H1 (cell line): ENCODE data around the gene PRSS8. TPM values are rescaled to one million over a fixed set of nuclear protein-coding genes. Genes with fewer than 3 reads are reported as not detected.
A peak's percentile ranks its signal among the peaks of the same experiment; 100 is the strongest.

Experiments used
- CTCF ChIA-PET: fragments of 300-600 bp; sonication (Branson Sonifier 250); formaldehyde crosslinking; loops from one replicate; lab custom pipeline; 2021; ENCODE audit not compliant: partially characterized antibody; lab: Charles Lee
- POLR2A ChIA-PET: fragments of 300-600 bp; sonication (Branson Sonifier 250); formaldehyde crosslinking; loops from one replicate; lab custom pipeline; 2021; ENCODE audit warnings: inconsistent platforms; ENCODE audit not compliant: partially characterized antibody; lab: Charles Lee
- DNase-seq, 2 experiments: peaks; one replicate each; pipeline versions ENCODE4 v3.0.0 to v3.0.0-alpha.2; 2010 to 2022; ENCODE audit warnings: low spot score in 2 of 2, low read depth in 1 of 2, mixed read lengths in 1 of 2
- FAIRE-seq: peaks from 2 replicates; lab custom pipeline; 2011; peaks lifted over from hg19 to GRCh38; lab: Jason Lieb, UNC
- H2AFZ ChIP-seq: 2 replicates; pipeline ENCODE4 v1.8.1; 2012; ENCODE audit warnings: low read length, inconsistent platforms
- H2AK5ac ChIP-seq: 2 replicates; pipeline ENCODE4 v1.6.1; 2013; ENCODE audit warnings: low read depth, low read length
- H2BK120ac ChIP-seq: replicated peaks from 2 replicates; pipeline ENCODE3; 2013; ENCODE audit warnings: low read depth, low read length, inconsistent platforms
- H2BK12ac ChIP-seq: 2 replicates; pipeline ENCODE4 v1.6.1; 2013; ENCODE audit warnings: low read depth, low read length
- H2BK15ac ChIP-seq: 2 replicates; pipeline ENCODE4 v1.6.1; 2013; ENCODE audit warnings: low read length
- H2BK20ac ChIP-seq: 2 replicates; pipeline ENCODE4 v1.6.1; 2013; ENCODE audit warnings: low read length
- H2BK5ac ChIP-seq: 2 replicates; pipeline ENCODE4 v1.6.1; 2013; ENCODE audit warnings: low read depth, low read length
- H3K14ac ChIP-seq: 2 replicates; pipeline ENCODE4 v1.6.1; 2013; ENCODE audit warnings: inconsistent platforms; ENCODE audit not compliant: insufficient read length
- H3K18ac ChIP-seq: 2 replicates; pipeline ENCODE4 v1.6.1; 2013; ENCODE audit warnings: low read length; ENCODE audit errors: extremely low read depth
- H3K23ac ChIP-seq: 2 replicates; pipeline ENCODE4 v1.6.1; 2013; ENCODE audit warnings: inconsistent platforms; ENCODE audit not compliant: insufficient read length
- H3K23me2 ChIP-seq: 2 replicates; pipeline ENCODE4 v1.6.1; 2013; ENCODE audit warnings: low read depth, low read length
- H3K27ac ChIP-seq: 2 replicates; pipeline ENCODE4 v1.6.1; 2011; ENCODE audit warnings: low read depth, low read length, inconsistent platforms
- H3K27me3 ChIP-seq, 4 experiments: replicated peaks in 1 of 4; 1 replicate in 1 of 4; 2 replicates in 3 of 4; pipeline versions ENCODE4 v1.6.1 to v1.8.1; 2011 to 2013; ENCODE audit warnings: low read length in 3 of 4, mild to moderate bottlenecking in 3 of 4, inconsistent platforms in 2 of 4, mixed read lengths in 2 of 4, moderate library complexity in 1 of 4; ENCODE audit not compliant: control insufficient read depth in 3 of 4, insufficient read depth in 3 of 4; ENCODE audit errors: extremely low read depth in 1 of 4
- H3K36me3 ChIP-seq, 4 experiments: 2 replicates each; pipeline versions ENCODE4 v1.6.1 to v1.8.1; 2011 to 2013; ENCODE audit warnings: mild to moderate bottlenecking in 4 of 4, low read length in 3 of 4, moderate library complexity in 2 of 4, control low read depth in 1 of 4, inconsistent platforms in 1 of 4; ENCODE audit not compliant: insufficient read depth in 4 of 4, control insufficient read depth in 2 of 4
- H3K4ac ChIP-seq: replicated peaks from 2 replicates; pipeline ENCODE3; 2013; ENCODE audit warnings: low read length, low read depth, mixed read lengths, inconsistent platforms; ENCODE audit not compliant: insufficient read length
- H3K4me1 ChIP-seq, 4 experiments: replicated peaks in 1 of 4; 1 replicate in 1 of 4; 2 replicates in 3 of 4; pipeline versions ENCODE4 v1.6.1 to v1.8.1; 2011 to 2013; ENCODE audit warnings: low read length in 3 of 4, inconsistent platforms in 2 of 4, mixed read lengths in 1 of 4; ENCODE audit not compliant: insufficient read depth in 4 of 4, control insufficient read depth in 3 of 4
- H3K4me2 ChIP-seq, 2 experiments: 2 replicates each; pipeline versions ENCODE4 v1.6.1 to v1.8.1; 2011 to 2013; ENCODE audit warnings: low read depth in 2 of 2, low read length in 2 of 2, control low read depth in 1 of 2, inconsistent platforms in 1 of 2, mild to moderate bottlenecking in 1 of 2; ENCODE audit not compliant: insufficient read depth in 1 of 2
- H3K4me3 ChIP-seq, 4 experiments: fragments of 200-600, 300-600 bp in 1 of 4; sonication (generic), shearing (Covaris generic), sonication (Bioruptor Twin) in 1 of 4; 2 replicates each; pipeline versions ENCODE4 v1.5.1 to v1.8.1; 2011 to 2016; ENCODE audit warnings: low read length in 4 of 4, low read depth in 3 of 4, control low read depth in 2 of 4, inconsistent platforms in 2 of 4, mild to moderate bottlenecking in 2 of 4, mixed read lengths in 1 of 4, moderate library complexity in 1 of 4; ENCODE audit not compliant: insufficient read depth in 2 of 4; ENCODE audit errors: extremely low read depth in 1 of 4
- H3K56ac ChIP-seq: replicated peaks from 2 replicates; pipeline ENCODE3; 2013; ENCODE audit warnings: low read depth, mild to moderate bottlenecking, mixed read lengths, low read length, inconsistent platforms; ENCODE audit not compliant: insufficient read length
- H3K79me1 ChIP-seq: 2 replicates; pipeline ENCODE4 v1.6.1; 2013; ENCODE audit warnings: low read depth, low read length, control low read depth
- H3K79me2 ChIP-seq, 2 experiments: 2 replicates each; pipeline versions ENCODE4 v1.6.1 to v1.8.1; 2012 to 2013; ENCODE audit warnings: low read length in 2 of 2, mild to moderate bottlenecking in 2 of 2, inconsistent platforms in 1 of 2; ENCODE audit not compliant: insufficient read depth in 2 of 2, control insufficient read depth in 1 of 2
- H3K9ac ChIP-seq, 4 experiments: replicated peaks in 1 of 4; 1 replicate in 1 of 4; 2 replicates in 3 of 4; pipeline versions ENCODE4 v1.6.1 to v1.8.1; 2011 to 2013; ENCODE audit warnings: low read depth in 3 of 4, low read length in 3 of 4, control low read depth in 2 of 4, mild to moderate bottlenecking in 2 of 4, moderate library complexity in 2 of 4, inconsistent platforms in 1 of 4; ENCODE audit errors: extremely low read depth in 1 of 4
- H3K9me3 ChIP-seq, 2 experiments: 2 replicates each; pipeline versions ENCODE4 v1.6.1 to v1.8.1; 2012 to 2013; ENCODE audit warnings: mild to moderate bottlenecking in 2 of 2, moderate library complexity in 2 of 2, control low read depth in 1 of 2, inconsistent platforms in 1 of 2, low read depth in 1 of 2, low read length in 1 of 2, mixed read lengths in 1 of 2; ENCODE audit not compliant: insufficient read depth in 2 of 2
- H4K20me1 ChIP-seq, 2 experiments: replicated peaks in 1 of 2; 2 replicates each; pipeline versions ENCODE3 to v1.8.1; 2011 to 2013; ENCODE audit warnings: inconsistent platforms in 2 of 2, low read length in 2 of 2, mild to moderate bottlenecking in 1 of 2; ENCODE audit not compliant: insufficient read depth in 2 of 2, control insufficient read depth in 1 of 2
- H4K5ac ChIP-seq: 2 replicates; pipeline ENCODE4 v1.6.1; 2013; ENCODE audit warnings: low read length, low read depth, mixed read lengths, inconsistent platforms; ENCODE audit not compliant: insufficient read length
- H4K8ac ChIP-seq: 2 replicates; pipeline ENCODE4 v1.8.0; 2013; ENCODE audit warnings: mild to moderate bottlenecking, moderate library complexity, low read length, inconsistent platforms; ENCODE audit not compliant: insufficient read depth; ENCODE audit errors: extremely low read depth
- H4K91ac ChIP-seq: replicated peaks from 2 replicates; pipeline ENCODE3; 2013; ENCODE audit warnings: low read length, mixed read lengths, inconsistent platforms; ENCODE audit not compliant: insufficient read length
- BCL11A ChIP-seq, 2 experiments: IDR thresholded peaks; one replicate each; pipeline ENCODE4 v1.6.1; 2011; ENCODE audit warnings: low read depth in 2 of 2, low read length in 2 of 2, mild to moderate bottlenecking in 2 of 2
- KDM4A ChIP-seq: IDR thresholded peaks from one replicate; pipeline ENCODE4 v1.7.1; 2012; ENCODE audit warnings: low read depth, mild to moderate bottlenecking, moderate library complexity, low read length, inconsistent platforms; ENCODE audit not compliant: severe bottlenecking
- ZNF274 ChIP-seq: IDR thresholded peaks from 2 replicates; pipeline ENCODE4 v1.7.0; 2012; ENCODE audit warnings: low read length, borderline replicate concordance; ENCODE audit errors: extremely low read depth
- WGBS, 2 experiments: shearing (Covaris generic) in 1 of 2; methylation state at CpG; one replicate each; pipeline versions ENCODE4 v1.1.6 to v1.1.7; 2013 to 2015; ENCODE audit warnings: low lambda C conversion rate in 2 of 2, mixed read lengths in 2 of 2, inconsistent platforms in 1 of 2, low coverage in 1 of 2, missing lambda C conversion rate in 1 of 2; ENCODE audit not compliant: insufficient replicate concordance in 2 of 2, insufficient coverage in 1 of 2, insufficient read length in 1 of 2; ENCODE audit errors: extremely low coverage in 1 of 2, missing lambda C conversion rate in 1 of 2; 5-methylcytosine and 5-hydroxymethylcytosine counted together
- polyA plus RNA-seq, 7 experiments: library from polyadenylated mRNA; depleted of rRNA in 3 of 7; stranded (reverse) in 5 of 7; unstranded in 2 of 7; fragments of >200 nt in 5 of 7; fragments of 200-250 nt in 2 of 7; gene quantifications; 1 replicate in 5 of 7; 2 replicates in 1 of 7; 4 replicates in 1 of 7; pipeline versions ENCODE4 v1.2.1 to v1.2.3, GENCODE V29; 2011 to 2013; ENCODE audit warnings: missing spikeins in 2 of 7, mixed read lengths in 2 of 7
- total RNA-seq: library from RNA; stranded (reverse); fragmentation: NEBNext Ultra II Directional; extraction: Animal tissue kit (Norgen Biotek cat#: 25700); gene quantifications from 2 replicates; pipeline ENCODE4 v1.2.1, GENCODE V29; 2021

Gene PRSS8
- total and polyA plus RNA-seq, 2 of the 8 experiments (the other 6 are each of a cell fraction or from before 2014, with no cell fraction given), result 87.7 to 273 TPM

DNA sequence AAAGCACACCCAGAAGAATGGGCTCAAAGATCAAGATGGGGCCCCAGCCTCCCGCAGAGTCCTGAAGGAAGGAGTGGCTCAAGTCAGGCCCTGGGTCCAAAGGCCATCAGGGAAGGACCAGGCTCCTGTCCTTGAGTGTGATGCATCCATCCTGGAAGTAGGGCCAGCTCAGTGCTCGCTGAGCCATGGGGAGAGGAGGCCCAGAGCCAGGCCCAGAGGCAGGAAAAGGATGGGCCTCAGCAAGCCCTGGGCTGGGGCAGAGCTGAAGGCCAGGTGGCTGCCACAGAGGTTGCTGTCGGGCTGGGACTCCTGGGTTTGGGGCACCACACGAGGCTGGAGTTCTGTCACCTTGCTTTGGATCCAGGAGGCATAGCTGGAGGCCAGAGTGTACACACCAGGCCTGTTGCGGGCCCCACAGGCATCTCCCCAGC lies 3.7 kb downstream of the PRSS8 start:
- Histone ChIP-seq H3K23me2 (peaks cover 16% of the 10 kb centered on the region), H3K4me2 (0 out of 4 replicates have a peak overlapping the region, but pooled peaks of 1 of the 2 experiments have one; percentile 2), H4K91ac (no peak overlapping the region), H4K5ac (no peak overlapping the region), H3K14ac (no peak overlapping the region), H3K27ac (no peak overlapping the region; the same call in 1 of the 2 replicates), H3K36me3 (peaks cover 14 to 27% (median 19%) of the 10 kb centered on the region in 4 experiments), H3K56ac (no peak overlapping the region), H3K4me1 (peaks cover 0 to 39% (median 32%) of the 10 kb centered on the region in 4 experiments; a peak in 6 of 7 replicates), H2BK12ac (no peak overlapping the region), H2BK120ac (no peak overlapping the region), H2BK15ac (no peak overlapping the region), H2BK20ac (no peak overlapping the region), H2BK5ac (no peak overlapping the region; the same call in 1 of the 2 replicates), H3K27me3 (no peaks in the 10 kb centered on the region), H3K18ac (no peak overlapping the region), H3K4ac (no peak overlapping the region), H4K8ac (no peak overlapping the region; the same call in 1 of the 2 replicates), H3K23ac (no peak overlapping the region), H3K79me2 (peaks cover 0 to 19% of the 10 kb centered on the region in 2 experiments; a peak in 2 of 4 replicates), H3K4me3 (no peak overlapping the region), H2AK5ac (no peak overlapping the region), H3K9ac (no peak overlapping the region), H2AFZ (no peak overlapping the region), H3K79me1 (peaks cover 9% of the 10 kb centered on the region), H3K9me3 (no peaks in the 10 kb centered on the region), H4K20me1 (peaks cover 6 to 7% of the 10 kb centered on the region in 2 experiments)
- CTCF ChIA-PET, result interaction anchor here (1.1 to 1.3 kb wide), 2 partner anchors 29 to 39 kb away, joined by 3 read pairs; no protein-coding TSS in a partner anchor
- DNase-seq, result no peak
- 96% methylated on average over 5 of the region's 5 CpGs; no CpG with 5 or more reads in 1 of the 2 experiments for WGBS, 2 experiments
- POLR2A ChIA-PET, result interaction anchor here (0.6 to 34.9 kb wide), 9 partner anchors 4 to 71 kb away, joined by 3 to 713 read pairs (median 4); partner anchors contain the start of genes BCKDK, FUS, KAT8 and PRSS36
- FAIRE-seq, result no peak
- TF ChIP-seq BCL11A (IDR thresholded peaks at IDR 0.05; ENCODE audit: low read depth in 2 of 2, low read length in 2 of 2) (no peak), ZNF274 (no peak), KDM4A (no peak)
